ENCODE measurements around the gene MAP1LC3A.

MAP1LC3A gene

GRCh38 chr20:34578521-34578920 is 20.0 kb downstream of the MAP1LC3A start:
- DNase-seq = no peak

DNA sequence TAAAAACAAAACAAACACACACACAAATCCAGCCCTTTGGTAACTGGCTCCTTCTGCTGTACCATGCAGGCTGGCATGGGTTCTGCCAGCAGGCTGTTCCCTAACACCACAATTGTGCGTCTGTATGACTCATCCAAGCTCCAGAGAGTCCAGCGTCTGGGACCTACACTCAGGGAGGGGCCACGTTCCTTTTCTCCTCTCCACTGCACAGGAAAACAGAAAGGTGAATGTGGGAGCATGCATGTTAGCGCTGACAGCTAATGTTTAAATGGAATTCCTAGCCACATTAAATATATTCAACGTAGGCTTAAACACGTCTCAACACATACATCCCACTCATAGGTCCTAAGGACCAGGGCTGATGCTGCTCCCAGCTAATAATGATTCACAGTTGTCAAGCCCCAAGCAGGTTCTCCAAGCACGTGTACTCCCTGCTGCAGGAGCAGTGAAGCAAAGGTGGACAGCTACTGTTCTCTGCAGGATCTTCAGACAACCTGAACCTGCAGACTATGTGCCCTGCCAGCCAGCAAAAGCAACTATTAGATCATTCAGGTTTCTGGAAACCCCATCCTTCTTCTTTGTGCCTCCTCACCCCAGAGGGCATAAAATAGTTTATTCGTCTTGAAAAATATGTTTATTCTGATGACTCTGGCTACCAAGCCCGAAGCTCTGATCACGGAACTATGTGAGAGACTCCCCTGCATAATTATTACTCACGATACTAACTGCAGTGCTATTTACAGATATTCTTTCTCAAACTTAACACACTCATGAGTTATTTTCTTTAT is 20.9 kb downstream of the MAP1LC3A start:
- DNase-seq = no peak

GRCh38 chr20:34579979-34580940 is 21.7 kb downstream of the MAP1LC3A start:
- DNase-seq = no peak

DNA sequence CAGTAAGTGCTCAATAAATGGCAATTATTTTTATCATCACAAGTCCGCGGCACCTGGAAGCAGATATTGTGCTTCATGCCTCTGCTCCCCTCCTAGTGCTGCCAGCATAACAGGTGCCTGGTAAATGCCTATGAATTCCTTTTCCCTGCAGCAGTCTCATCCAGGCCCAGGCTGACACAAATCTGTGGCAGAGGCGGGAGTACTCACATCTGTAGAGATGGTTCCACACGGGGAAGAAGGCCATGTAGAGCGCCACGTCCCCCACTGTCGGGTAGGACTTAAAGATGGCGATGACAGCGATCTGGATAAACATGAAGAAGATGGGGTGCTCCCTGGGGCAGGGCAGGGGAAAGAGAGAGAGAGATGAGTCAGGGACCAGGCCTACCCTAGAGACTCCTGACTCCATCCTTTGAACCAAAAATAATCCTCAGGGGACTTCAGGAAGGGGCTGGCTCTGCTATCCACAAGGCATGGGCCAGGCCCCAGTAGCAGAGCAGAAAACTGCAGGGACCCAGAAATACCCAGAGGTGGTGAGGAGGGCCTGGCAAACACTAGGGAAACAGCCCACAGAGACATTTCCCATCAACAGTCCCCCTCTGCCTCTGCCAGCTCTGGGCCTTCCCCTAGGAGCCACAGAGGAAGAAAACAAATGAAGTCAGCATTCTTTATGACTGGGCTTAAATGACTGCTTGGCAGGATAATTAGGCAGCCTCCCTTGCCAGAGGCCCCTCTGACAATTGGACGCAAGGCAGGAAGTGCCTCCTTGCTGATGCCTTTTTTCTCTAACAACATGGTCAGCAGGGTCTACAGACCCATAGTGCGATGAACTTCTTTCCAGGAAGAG is 23.0 kb downstream of the MAP1LC3A start:
- DNase-seq = no peak

DNA sequence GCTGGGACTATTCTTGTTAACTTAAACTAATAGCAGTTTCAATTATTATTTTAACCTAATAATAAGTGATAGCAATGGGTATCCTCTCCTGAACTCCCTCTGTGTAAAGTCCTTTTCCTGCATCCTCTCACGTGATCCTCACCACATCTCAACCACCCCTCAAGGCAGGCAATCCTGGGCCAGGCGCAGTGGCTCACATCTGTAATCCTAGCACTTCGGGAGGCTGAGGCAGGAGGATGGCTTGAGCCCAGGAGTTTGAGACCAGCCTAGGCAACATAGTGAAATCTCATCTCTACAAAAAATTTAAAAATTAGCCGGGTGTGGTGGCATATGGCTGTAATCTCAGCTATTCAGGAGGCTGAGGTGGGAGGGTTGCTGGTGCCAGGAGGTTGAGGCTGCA is 23.7 kb downstream of the MAP1LC3A start:
- no peak for DNase-seq

GRCh38 chr20:34582911-34583310 is 24.4 kb downstream of the MAP1LC3A start:
- no peak for DNase-seq

GRCh38 chr20:34583544-34583943 is 25.0 kb downstream of the MAP1LC3A start:
- DNase-seq = no peak

DNA sequence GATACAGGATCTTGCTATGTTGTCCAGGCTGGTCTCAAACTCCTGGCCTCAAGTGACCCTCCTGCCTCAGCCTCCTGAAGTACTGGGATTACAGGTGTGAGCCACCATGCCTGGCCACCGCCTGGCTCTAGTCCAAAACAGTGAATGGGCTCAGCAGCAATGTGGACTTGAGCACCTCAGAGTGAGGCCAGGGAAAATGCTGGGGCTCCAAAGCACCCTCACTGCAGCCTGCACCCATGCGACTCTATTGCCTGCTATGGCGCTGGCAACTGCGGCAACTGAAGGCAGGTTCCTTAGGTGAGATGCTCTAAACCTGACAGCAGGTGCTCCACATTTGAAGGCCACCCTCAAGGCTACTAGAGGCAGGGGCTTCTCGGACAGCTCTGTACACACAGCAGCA is 26.5 kb downstream of the MAP1LC3A start:
- DNase-seq = no peak

DNA sequence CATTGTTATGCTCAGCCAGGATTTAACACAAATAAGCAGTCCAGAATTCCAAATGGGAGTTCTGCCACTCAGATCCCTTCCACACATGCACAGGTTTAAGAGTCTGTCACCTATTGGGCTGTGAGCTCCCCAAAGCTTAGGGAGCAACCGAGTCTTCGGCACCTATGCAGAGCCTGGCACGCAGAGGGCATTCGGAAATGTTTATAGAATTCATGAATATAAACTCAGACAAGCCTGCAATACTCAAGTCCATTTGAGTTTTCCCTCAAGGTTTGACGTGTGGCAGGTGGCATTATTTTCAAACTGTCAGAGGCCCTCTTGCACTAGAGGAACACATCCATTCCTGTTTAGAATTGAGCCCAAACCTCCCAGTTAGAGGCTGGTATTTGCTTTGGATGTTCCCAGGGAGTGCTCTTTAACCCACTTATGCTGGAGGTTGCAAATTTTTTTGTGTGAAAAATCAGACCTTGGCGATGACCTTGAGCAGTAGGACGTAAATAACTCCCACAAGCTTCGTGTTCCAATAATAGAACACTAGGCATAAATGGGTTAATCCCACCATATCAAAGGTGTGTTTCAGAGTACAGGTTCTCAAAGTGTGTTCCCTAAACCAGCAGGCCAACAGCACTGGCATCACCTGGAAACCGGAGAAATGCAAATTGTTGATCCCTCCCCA is 28.1 kb downstream of the MAP1LC3A start:
- DNase-seq = no peak

DNA sequence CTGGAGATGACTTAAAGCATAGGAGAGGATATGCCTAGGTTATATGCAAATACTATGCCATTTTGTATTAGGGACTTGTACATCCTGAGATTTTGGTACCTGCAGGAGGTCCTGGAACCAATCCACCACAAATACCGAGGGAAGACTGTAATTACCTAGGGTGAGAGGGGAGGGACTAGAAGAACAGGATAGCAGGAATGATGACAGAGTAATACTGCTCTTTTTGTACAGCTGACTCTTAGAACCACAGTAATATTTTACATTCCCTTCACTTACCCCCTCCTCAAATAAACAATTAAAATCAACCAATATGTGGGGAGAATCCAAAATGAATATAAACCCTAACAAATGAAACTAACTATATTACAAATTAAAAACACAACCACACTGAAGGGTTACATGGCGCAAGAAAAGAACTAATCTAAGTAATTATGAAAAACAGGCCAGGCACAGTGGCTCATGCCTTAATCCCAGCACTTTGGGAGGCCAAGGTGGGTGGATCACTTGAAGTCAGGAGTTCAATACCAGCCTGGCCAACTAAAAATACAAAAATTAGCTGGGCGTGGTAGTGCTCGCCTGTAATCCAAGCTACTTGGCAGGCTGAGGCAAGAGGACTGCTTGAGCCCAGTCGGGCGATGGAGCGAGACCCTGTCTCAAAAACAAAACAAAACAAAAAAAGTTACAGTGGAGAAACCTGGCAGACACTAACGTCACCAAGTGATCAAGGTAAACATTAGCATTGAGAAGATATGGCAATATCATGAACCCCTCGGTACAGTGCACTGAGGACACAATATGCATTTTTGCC is 37.1 kb downstream of the MAP1LC3A start:
- no peak for DNase-seq

DNA sequence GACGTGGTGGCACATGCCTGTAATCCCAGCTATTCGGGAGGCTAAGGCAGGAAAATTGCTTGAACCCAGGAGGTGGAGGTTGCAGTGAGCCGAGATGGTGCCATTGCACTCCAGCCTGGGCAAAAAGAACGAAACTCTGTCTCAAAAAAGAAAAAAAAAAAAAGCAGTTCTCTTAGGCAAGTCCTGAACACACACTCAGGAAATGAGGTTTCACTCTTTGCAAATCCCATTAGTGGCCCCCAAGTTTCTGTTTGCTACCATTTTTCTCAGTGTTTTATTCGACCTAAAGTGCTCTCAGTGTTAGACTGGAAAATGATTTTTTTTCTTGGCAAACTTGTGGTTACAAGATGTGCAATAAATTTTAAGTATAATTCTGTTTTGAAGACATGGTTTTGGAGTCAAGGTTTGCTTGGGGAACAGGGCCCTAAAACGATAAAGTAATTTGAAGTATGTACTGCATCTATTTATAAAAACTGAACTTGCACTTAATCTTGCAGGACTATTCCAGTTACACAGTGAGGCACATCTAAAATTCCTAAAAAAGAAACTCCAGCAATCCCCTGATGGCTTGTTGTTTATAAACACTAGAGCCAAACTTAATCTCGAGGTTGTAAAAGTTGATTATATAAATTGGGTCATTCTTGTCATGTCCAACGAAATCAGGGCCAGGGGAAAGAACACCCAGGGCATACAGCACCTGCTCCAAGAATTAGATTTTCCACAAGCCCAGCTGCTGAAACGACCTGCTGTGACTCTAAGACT is 42.6 kb downstream of the MAP1LC3A start:
- DNase-seq = no peak

DNA sequence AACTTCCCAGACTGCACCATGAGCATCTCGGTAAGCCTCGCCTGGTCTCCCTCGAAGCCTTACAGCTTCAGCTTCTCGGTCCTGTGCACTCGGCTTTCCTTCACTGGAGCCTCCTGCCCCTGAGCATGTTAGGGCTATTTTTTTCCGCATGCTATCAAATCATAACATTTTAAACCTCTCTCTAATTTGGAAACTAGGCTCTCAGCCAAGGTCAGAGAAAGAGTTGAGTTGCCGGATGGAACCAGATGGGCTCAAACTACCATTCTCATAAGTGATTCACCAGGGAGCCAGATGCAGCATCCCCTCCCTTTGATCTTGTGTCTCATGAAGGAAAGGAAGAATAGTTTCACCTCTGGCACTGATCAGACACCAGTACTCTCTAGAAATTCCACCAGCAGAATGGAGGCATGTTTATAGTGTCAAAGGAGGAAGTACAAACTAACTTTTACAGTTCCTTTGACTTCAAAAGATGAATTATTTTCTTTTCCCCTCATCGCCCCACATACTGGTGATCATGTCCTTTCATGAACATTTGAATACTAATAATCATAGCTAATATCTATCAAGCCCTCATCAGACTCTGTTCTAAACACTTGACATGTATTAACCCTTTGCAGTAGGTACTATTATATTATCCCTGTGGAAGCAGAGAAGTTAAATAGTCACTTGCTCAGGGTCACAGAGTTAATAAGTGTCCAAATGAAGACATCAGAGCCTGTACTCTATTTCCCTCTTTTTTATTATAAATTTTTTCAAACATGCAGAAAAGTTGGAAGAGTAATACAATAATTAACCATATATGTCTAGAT is 46.7 kb downstream of the MAP1LC3A start:
- DNase-seq = no peak

GRCh38 chr20:34607066-34607465 is 48.5 kb downstream of the MAP1LC3A start:
- DNase-seq = no peak

Measured in NCI-H345 (cell line).